ENCODE results near the gene OR10A3.

OR10A3 gene

DNA sequence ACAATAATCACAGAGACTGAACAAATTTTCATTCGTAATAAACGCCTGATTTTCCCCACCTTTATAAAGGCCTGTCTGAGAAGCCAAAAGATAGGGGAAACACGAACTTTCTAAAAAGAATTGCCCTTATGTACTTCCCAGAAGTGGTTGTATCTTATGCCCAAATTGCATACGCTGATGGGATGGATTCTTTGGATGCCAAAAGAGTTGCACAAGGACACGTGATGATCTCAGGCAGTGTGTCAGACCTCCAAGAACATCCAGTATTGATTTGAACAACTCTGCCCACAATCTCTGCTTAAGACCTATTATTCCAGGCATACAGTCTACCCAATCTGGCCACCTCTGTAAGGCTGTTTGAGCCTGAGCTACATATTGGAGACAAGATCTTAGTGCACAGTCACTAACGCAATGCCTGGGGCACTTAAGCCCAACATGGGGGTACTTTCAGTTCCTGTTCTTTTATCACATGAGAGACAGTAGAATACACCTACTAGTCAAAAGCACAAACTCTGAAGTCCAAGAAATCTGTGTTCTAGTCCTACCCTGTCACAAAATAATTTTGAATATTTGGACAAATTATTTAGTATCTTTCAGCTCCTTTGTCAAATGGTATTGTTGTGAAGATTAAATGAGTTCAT is 49.3 kb downstream of the OR10A3 start:
- no peak for DNase-seq

DNA sequence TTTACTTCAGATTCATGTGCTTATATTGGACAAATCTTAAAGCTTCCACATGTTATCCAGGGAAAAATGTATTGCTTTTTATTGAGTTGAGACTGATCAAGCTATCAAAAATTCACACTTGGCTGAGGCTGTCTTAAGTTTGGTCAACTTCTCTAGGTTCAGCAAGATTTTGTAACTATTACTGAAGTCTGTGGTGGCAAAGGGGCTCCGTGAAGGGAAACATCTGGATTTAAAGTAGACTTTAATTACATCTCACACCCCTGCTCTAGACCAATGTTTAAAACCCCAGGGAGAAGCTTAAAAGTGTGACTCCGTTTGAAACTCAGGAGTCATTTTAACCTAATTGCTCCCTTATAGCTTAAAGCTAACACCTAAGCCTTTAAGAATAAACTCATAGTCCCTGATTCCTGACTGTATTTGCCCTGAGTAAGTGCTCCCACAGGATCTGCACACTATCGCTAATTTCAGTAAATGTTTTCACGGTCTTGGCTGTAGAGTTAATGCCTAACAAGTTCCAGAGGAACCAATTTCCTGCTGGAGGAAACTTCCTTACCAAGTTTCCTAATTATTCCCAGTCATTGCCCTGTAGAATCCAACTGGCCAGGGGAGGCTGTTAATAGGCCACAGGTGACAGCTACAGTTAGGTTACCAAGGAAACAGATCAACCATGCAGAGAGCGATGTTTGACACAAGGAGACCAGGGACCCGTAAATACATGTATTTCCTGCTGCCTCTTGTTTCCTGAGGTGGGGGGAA is 50.9 kb downstream of the OR10A3 start:
- DNase-seq: no peak

- no peak for DNase-seq
These were observed 51.5 kb downstream of the OR10A3 start for GRCh38 chr11:7889985-7890384.

Data from right kidney (tissue), 1 donor.